ENCODE results near the gene IGFBP2. TPM values are rescaled to one million over a fixed set of nuclear protein-coding genes. Genes with fewer than 3 reads are reported as not detected.
A peak's percentile ranks its signal among the peaks of the same experiment; 100 is the strongest.
"Not testable (repeated sequence)": the region's sequence is repeated elsewhere in the genome, so short reads cannot be mapped to it uniquely, and the experiment has no call there.

IGFBP2 gene
- total RNA-seq, 4 donors from 2014 or later, result 59.5 to 398 (median 102) TPM

- Histone ChIP-seq H3K4me3 (no peak overlapping the region), H3K36me3 (no peaks in the 10 kb centered on the region), H3K27ac (peak overlapping the region; percentile 17 to 66), H3K9me3 (no peaks in the 10 kb centered on the region), H3K4me1 (peaks cover 0 to 7% of the 10 kb centered on the region in 2 donors), H3K27me3 (no peaks in the 10 kb centered on the region)
- intact Hi-C loops (cut with DNase I; ENCODE audit: low total_unique reads), result no loop called here
- no peak for TF ChIP-seq POLR2A (IDR thresholded peaks at IDR 0.05)
- no peak for TF ChIP-seq CTCF (IDR thresholded peaks at IDR 0.05)
- DNase-seq, result peak in 1 of 2 donors; percentile 55
Measured at GRCh38 chr2:216596236-216596979, 36.8 kb upstream of the IGFBP2 start.

GRCh38 chr2:216596980-216597509, 36.2 kb upstream of the IGFBP2 start:
- intact Hi-C loops (cut with DNase I; ENCODE audit: low total_unique reads), result no loop called here

GRCh38 chr2:216597825-216598224, 35.4 kb upstream of the IGFBP2 start:
- H3K4me3 ChIP-seq; H3K36me3 ChIP-seq; H3K4me1 ChIP-seq; DNase-seq; H3K27ac ChIP-seq; H3K27me3 ChIP-seq; intact Hi-C loops (cut with DNase I; ENCODE audit: low total_unique reads); H3K9me3 ChIP-seq: not testable (repeated sequence)

More at GRCh38 chr2:216596980-216597509, 36.2 kb upstream of the IGFBP2 start:
- H3K27ac ChIP-seq, result peak overlapping the region in 1 of 2 donors; percentile 66
- no peak overlapping the region for H3K4me3 ChIP-seq
- no peaks in the 10 kb centered on the region for H3K36me3 ChIP-seq
- TF ChIP-seq CTCF (IDR thresholded peaks at IDR 0.05), result no peak
- no peak for TF ChIP-seq POLR2A (IDR thresholded peaks at IDR 0.05)
- no peaks in the 10 kb centered on the region for H3K27me3 ChIP-seq
- peaks cover 0 to 7% of the 10 kb centered on the region in 2 donors for H3K4me1 ChIP-seq
- no peak for DNase-seq
- no peaks in the 10 kb centered on the region for H3K9me3 ChIP-seq

- H3K4me3 ChIP-seq, result no peak overlapping the region
- TF ChIP-seq CTCF (IDR thresholded peaks at IDR 0.05) (no peak), POLR2A (IDR thresholded peaks at IDR 0.05) (no peak)
- H3K9me3 ChIP-seq, result no peaks in the 10 kb centered on the region
- no peak for DNase-seq
- H3K27ac ChIP-seq, result no peak overlapping the region
- H3K4me1 ChIP-seq, result peaks cover 0 to 7% of the 10 kb centered on the region in 2 donors
- intact Hi-C loops (cut with DNase I; ENCODE audit: low total_unique reads), result no loop called here
- H3K27me3 ChIP-seq, result no peaks in the 10 kb centered on the region
- no peaks in the 10 kb centered on the region for H3K36me3 ChIP-seq
Measured at GRCh38 chr2:216601632-216602409, 31.4 kb upstream of the IGFBP2 start.

- TF ChIP-seq CTCF (IDR thresholded peaks at IDR 0.05) (no peak), POLR2A (IDR thresholded peaks at IDR 0.05) (no peak)
- Histone ChIP-seq H3K4me1 (no peaks in the 10 kb centered on the region), H3K9me3 (no peaks in the 10 kb centered on the region), H3K4me3 (no peak overlapping the region), H3K36me3 (no peaks in the 10 kb centered on the region), H3K27ac (no peak overlapping the region), H3K27me3 (no peaks in the 10 kb centered on the region)
- DNase-seq, result no peak
- intact Hi-C loops (cut with DNase I; ENCODE audit: low total_unique reads), result no loop called here
Measured at GRCh38 chr2:216603010-216603883, 30.0 kb upstream of the IGFBP2 start.

All from uterus (tissue), 4 donors.